ENCODE results near the gene ANO10. TPM values are rescaled to one million over a fixed set of nuclear protein-coding genes. Genes with fewer than 3 reads are reported as not detected.

The ANO10 gene
- total and polyA plus RNA-seq, 2 of the 8 experiments (the other 6 are each of a cell fraction or from before 2014, with no cell fraction given): 38.0 to 53.2 TPM

DNA sequence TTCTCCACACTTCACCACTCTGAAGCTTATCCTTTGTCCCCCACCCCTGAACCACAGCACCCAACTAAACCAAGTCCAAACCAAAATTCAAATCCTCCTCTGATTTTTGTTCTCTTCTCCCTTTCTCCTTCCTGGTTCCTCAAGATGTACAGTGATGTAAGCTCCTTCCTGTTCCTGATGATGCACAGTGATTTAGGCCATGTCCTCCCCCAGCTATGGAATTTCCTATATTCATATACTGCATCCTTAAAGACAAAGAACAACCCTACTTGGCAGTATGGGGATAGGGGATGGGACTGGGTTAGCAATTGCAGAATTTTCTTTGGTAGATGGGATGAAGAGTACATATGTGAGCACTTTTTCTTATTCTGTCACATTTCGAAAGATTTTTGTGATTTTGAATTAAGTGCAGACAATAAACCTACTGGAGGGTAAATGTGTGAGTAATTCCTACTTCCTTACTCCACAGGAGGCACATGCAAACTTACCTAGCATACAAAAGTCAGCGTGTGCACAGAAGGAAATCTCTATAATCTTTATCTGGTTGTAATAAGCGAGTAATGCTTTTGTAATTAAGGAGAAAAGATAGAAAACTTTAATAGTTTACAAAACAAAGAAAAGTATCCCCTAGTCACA, 125.0 kb downstream of the ANO10 start (continued):
- TF ChIP-seq CHD7 (IDR thresholded peaks at IDR 0.05; ENCODE audit: insufficient replicate concordance, low read length): no peak
- no peak for TF ChIP-seq SP2 (IDR thresholded peaks at IDR 0.05; ENCODE audit: low read length)
- TF ChIP-seq CTBP2 (IDR thresholded peaks at IDR 0.05; ENCODE audit: borderline replicate concordance, insufficient read depth, insufficient read length, low read length): no peak
- no peak for TF ChIP-seq NRF1 (IDR thresholded peaks at IDR 0.05; ENCODE audit: low read depth, low read length)
- no peak for TF ChIP-seq SP1 (IDR thresholded peaks at IDR 0.05; ENCODE audit: low read depth, low read length)
- no peak for TF ChIP-seq NANOG (IDR thresholded peaks at IDR 0.05; ENCODE audit: insufficient read depth, low read depth, low read length, poor library complexity, severe bottlenecking)
- TF ChIP-seq CBX5 (IDR thresholded peaks at IDR 0.05; ENCODE audit: low read depth, low read length): no peak
- TF ChIP-seq SAP30 (IDR thresholded peaks at IDR 0.05; ENCODE audit: insufficient read depth, insufficient replicate concordance, low read length): no peak
- TF ChIP-seq RXRA (IDR thresholded peaks at IDR 0.05; ENCODE audit: insufficient read depth, low read depth, low read length): no peak
- no peak for TF ChIP-seq MAFK (IDR thresholded peaks at IDR 0.05; ENCODE audit: low read depth, low read length)

Data from H1 (cell line).